Neural crest cell (in vitro differentiated cells): Measurements from ENCODE around the gene SIGLEC7. TPM values are rescaled to one million over a fixed set of nuclear protein-coding genes. Genes with fewer than 3 reads are reported as not detected.

Experiments
- DNase-seq: peaks from one replicate; pipeline ENCODE4 v3.0.0; 2021; ENCODE audit warnings: low read depth, mixed read lengths, low spot score
- H3K27ac Mint-ChIP-seq: one replicate; pipeline ENCODE4 v1.8.0; 2021; ENCODE audit warnings: mild to moderate bottlenecking, mixed read lengths; ENCODE audit not compliant: unreplicated experiment
- H3K27me3 Mint-ChIP-seq: 2 replicates; pipeline ENCODE4 v1.8.0; 2021; ENCODE audit warnings: low read depth, mild to moderate bottlenecking, mixed read lengths
- H3K36me3 Mint-ChIP-seq: 2 replicates; pipeline ENCODE4 v1.8.0; 2021; ENCODE audit warnings: low read depth, mild to moderate bottlenecking, mixed read lengths
- H3K4me1 Mint-ChIP-seq: 2 replicates; pipeline ENCODE4 v1.8.0; 2021; ENCODE audit warnings: mixed read lengths
- H3K4me3 Mint-ChIP-seq: one replicate; pipeline ENCODE4 v1.8.0; 2021; ENCODE audit warnings: mild to moderate bottlenecking, mixed read lengths
- H3K9me3 Mint-ChIP-seq: 2 replicates; pipeline ENCODE4 v1.8.0; 2021; ENCODE audit warnings: mixed read lengths
- total RNA-seq: library from RNA; stranded (reverse); gene quantifications from 2 replicates; pipeline ENCODE4 v1.2.1, GENCODE V29; 2021
- TF ChIP-seq, protein P1 (sequence below): fragments of 200-600 bp; sonication (generic); conservative IDR thresholded peaks from 2 replicates; pipeline ENCODE4 v1.5.0; 2021; ENCODE audit warnings: antibody characterized with exemption, mild to moderate bottlenecking

The SIGLEC7 gene
- total RNA-seq, 1 donor from 2014 or later, result not detected

DNA sequence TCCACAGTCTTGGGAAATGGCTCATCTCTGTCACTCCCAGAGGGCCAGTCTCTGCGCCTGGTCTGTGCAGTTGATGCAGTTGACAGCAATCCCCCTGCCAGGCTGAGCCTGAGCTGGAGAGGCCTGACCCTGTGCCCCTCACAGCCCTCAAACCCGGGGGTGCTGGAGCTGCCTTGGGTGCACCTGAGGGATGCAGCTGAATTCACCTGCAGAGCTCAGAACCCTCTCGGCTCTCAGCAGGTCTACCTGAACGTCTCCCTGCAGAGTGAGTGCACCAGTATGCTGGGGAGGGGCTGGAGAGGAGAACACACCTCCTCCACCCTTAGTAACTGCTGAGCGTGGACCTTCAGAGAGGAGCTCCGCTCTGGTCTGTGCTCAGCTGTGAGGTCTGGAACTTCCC lies 15.1 kb upstream of the SIGLEC7 start:
- Mint-ChIP-seq H3K4me3 (no peak overlapping the region), H3K4me1 (no peaks in the 10 kb centered on the region), H3K27ac (no peak overlapping the region), H3K36me3 (no peaks in the 10 kb centered on the region), H3K27me3 (peaks cover 28% of the 10 kb centered on the region), H3K9me3 (no peaks in the 10 kb centered on the region)
- TF ChIP-seq, protein P1, sequence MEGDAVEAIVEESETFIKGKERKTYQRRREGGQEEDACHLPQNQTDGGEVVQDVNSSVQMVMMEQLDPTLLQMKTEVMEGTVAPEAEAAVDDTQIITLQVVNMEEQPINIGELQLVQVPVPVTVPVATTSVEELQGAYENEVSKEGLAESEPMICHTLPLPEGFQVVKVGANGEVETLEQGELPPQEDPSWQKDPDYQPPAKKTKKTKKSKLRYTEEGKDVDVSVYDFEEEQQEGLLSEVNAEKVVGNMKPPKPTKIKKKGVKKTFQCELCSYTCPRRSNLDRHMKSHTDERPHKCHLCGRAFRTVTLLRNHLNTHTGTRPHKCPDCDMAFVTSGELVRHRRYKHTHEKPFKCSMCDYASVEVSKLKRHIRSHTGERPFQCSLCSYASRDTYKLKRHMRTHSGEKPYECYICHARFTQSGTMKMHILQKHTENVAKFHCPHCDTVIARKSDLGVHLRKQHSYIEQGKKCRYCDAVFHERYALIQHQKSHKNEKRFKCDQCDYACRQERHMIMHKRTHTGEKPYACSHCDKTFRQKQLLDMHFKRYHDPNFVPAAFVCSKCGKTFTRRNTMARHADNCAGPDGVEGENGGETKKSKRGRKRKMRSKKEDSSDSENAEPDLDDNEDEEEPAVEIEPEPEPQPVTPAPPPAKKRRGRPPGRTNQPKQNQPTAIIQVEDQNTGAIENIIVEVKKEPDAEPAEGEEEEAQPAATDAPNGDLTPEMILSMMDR, result no peak
- DNase-seq, result no peak

DNA sequence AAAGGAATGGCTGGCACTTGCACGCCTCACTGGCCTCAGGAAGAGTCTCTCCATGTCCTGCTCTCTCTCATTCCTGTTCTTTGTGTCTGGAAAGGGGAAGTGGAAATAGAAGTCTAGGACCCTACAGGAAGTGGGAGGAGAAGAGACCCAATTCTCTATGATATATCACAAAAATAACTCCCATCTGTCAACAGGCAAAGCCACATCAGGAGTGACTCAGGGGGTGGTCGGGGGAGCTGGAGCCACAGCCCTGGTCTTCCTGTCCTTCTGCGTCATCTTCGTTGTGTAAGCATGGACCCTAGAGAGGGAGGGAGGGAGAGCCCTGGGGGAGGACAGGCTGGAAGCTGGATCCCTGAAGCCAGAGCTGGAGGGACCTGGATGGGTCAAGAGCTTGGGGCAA lies 14.3 kb upstream of the SIGLEC7 start:
- TF ChIP-seq, protein P1, result no peak
- Mint-ChIP-seq H3K9me3 (no peaks in the 10 kb centered on the region), H3K27me3 (peaks cover 26% of the 10 kb centered on the region), H3K4me1 (no peaks in the 10 kb centered on the region), H3K27ac (no peak overlapping the region), H3K4me3 (no peak overlapping the region), H3K36me3 (no peaks in the 10 kb centered on the region)
- no peak for DNase-seq

DNA sequence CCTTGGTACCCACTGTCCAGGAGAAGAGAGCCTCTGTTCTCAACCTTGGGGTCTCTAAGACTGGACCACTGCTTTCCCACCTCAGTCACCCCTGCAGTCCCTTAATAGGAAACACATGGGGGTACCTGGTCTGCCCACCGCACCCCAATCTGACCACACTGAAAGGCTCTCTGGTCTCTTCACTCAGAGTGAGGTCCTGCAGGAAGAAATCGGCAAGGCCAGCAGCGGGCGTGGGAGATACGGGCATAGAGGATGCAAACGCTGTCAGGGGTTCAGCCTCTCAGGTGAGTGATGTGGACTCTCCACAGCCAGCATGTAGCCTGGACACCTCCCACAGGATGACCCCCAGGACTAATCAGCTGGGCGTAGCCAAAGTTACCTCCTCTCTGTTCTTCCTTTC lies 13.9 kb upstream of the SIGLEC7 start:
- Mint-ChIP-seq H3K4me3 (no peak overlapping the region), H3K27ac (no peak overlapping the region), H3K36me3 (no peaks in the 10 kb centered on the region), H3K9me3 (no peaks in the 10 kb centered on the region), H3K4me1 (no peaks in the 10 kb centered on the region), H3K27me3 (peaks cover 26% of the 10 kb centered on the region)
- DNase-seq, result no peak
- TF ChIP-seq, protein P1, result no peak

DNA sequence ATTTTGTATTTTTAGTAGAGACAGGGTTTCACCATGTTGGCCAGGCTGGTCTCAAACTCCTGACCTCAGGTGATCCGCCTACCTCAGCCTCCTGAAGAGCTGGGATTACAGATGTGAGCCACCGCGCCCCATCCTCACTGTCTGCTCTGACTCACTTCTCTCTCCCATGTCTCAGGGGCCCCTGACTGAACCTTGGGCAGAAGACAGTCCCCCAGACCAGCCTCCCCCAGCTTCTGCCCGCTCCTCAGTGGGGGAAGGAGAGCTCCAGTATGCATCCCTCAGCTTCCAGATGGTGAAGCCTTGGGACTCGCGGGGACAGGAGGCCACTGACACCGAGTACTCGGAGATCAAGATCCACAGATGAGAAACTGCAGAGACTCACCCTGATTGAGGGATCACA lies 12.4 kb upstream of the SIGLEC7 start:
- Mint-ChIP-seq H3K4me3 (no peak overlapping the region), H3K27ac (peak overlapping the region; percentile 83), H3K9me3 (peaks cover 3% of the 10 kb centered on the region), H3K27me3 (peaks cover 23% of the 10 kb centered on the region), H3K4me1 (no peaks in the 10 kb centered on the region), H3K36me3 (peaks cover 1% of the 10 kb centered on the region)
- DNase-seq, result no peak
- TF ChIP-seq, protein P1, result no peak

DNA sequence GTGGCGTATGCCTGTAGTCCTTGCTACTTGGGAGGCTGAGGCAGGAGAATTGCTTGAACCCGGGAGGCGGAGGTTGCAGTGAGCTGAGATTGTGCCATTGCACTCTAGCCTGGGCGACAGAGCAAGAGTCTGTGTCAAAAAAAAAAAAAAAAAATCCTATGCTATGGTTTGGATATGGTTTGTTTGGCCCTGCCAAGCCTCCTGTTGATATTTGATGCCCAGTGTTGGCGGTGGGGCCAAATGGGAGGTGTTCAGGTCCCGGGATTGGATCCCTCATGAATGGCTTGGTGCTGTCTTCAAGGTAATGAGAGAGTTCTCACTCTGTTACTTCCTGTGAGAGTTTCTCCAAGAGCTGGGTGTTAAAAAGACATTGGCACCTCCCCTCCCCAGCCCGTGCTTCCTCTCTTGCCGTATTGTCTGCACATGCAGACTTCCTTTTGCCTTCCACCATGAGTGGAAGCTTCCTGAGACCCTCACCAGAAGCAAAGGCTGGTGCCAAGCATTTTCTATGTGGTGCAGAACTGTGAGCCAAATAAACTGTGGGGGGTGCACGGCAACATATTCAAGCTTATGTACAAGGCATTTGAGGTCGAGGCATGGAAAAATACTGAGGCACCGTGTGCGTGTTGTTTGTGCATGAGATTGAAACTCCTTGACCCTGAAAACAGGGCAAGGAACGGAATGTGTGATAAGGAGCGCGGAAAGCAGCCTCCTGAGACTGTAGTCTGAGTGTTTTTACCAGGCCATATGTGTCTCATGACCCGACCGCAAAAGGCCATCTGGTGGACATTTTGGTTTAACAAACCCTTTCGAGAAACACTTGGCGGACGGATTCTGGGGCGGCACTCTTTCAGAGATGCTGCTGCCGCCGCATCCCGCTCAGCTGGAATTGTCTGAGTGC lies 10.1 kb upstream of the SIGLEC7 start:
- Mint-ChIP-seq H3K27ac (no peak overlapping the region), H3K9me3 (peaks cover 6% of the 10 kb centered on the region), H3K4me3 (no peak overlapping the region), H3K4me1 (no peaks in the 10 kb centered on the region), H3K27me3 (peaks cover 26% of the 10 kb centered on the region), H3K36me3 (peaks cover 2% of the 10 kb centered on the region)
- TF ChIP-seq, protein P1, result no peak
- no peak for DNase-seq
